HEK293 (cell line): Measurements from ENCODE around the gene TMED4.

Experiments used
- CTCF ChIA-PET: fragments of 350-600 bp; formaldehyde crosslinking; extraction: SDS; loops from one replicate; lab custom pipeline; 2021; ENCODE audit warnings: antibody characterized with exemption; lab: Yijun Ruan, JAX
- POLR2A ChIA-PET: fragments of 300-600 bp; formaldehyde crosslinking; extraction: SDS; loops from one replicate; lab custom pipeline; 2020; ENCODE audit warnings: antibody characterized with exemption, inconsistent platforms; lab: Yijun Ruan, JAX
- H3K27ac ChIP-seq: fragments of 200-500 bp; sonication (Bioruptor generic); 2 replicates; pipeline ENCODE4 v1.5.1; 2014; ENCODE audit warnings: low read depth, low read length, control low read depth, inconsistent platforms; ENCODE audit errors: extremely low read depth
- H3K36me3 ChIP-seq, 2 experiments: fragments of 200-500 bp in 1 of 2; sonication (Bioruptor generic) in 1 of 2; 1 replicate in 1 of 2; 2 replicates in 1 of 2; pipeline ENCODE4 v1.5.1; 2014 to 2017; ENCODE audit warnings: inconsistent platforms in 2 of 2, low read length in 2 of 2; ENCODE audit not compliant: control insufficient read depth in 2 of 2, insufficient read depth in 1 of 2
- H3K4me1 ChIP-seq: fragments of 200-500 bp; sonication (Bioruptor generic); 2 replicates; pipeline ENCODE4 v1.5.1; 2014; ENCODE audit warnings: mild to moderate bottlenecking, low read length, inconsistent platforms; ENCODE audit not compliant: control insufficient read depth, insufficient read depth
- H3K4me3 ChIP-seq: 2 replicates; pipeline ENCODE4 v1.5.1; 2011; ENCODE audit warnings: low read depth, mild to moderate bottlenecking, control low read depth, low read length, moderate library complexity
- H3K9me3 ChIP-seq: fragments of 200-500 bp; sonication (Bioruptor generic); 2 replicates; pipeline ENCODE4 v1.5.1; 2014; ENCODE audit warnings: low read depth, low read length, inconsistent platforms; ENCODE audit not compliant: control insufficient read depth, insufficient read depth
- HIC1 ChIP-seq: fragments of 450-650 bp; formaldehyde crosslinking; IDR thresholded peaks from 2 replicates; pipeline ENCODE4 v1.5.1; 2016; ENCODE audit warnings: missing biosample characterization, missing genetic modification characterization
- IKZF3 ChIP-seq: fragments of 450-650 bp; IDR thresholded peaks from 2 replicates; pipeline ENCODE4 v1.5.0; 2018; ENCODE audit warnings: missing biosample characterization, mild to moderate bottlenecking, missing genetic modification characterization, moderate library complexity
- REPIN1 ChIP-seq: fragments of 450-650 bp; formaldehyde crosslinking; IDR thresholded peaks from 2 replicates; pipeline ENCODE4 v1.5.1; 2017; ENCODE audit warnings: missing biosample characterization, missing genetic modification characterization, low read depth
- ZBTB49 ChIP-seq: fragments of 450-650 bp; formaldehyde crosslinking; IDR thresholded peaks from 2 replicates; pipeline ENCODE4 v1.5.1; 2016; ENCODE audit warnings: missing biosample characterization, missing genetic modification characterization, low read depth
- ZBTB6 ChIP-seq: fragments of 450-650 bp; formaldehyde crosslinking; IDR thresholded peaks from 2 replicates; pipeline ENCODE4 v1.5.1; 2017; ENCODE audit warnings: missing biosample characterization, missing genetic modification characterization
- ZFHX2 ChIP-seq: fragments of 450-650 bp; formaldehyde crosslinking; conservative IDR thresholded peaks from 2 replicates; pipeline ENCODE4 v1.5.1; 2016; ENCODE audit warnings: missing biosample characterization, missing genetic modification characterization
- ZFP3 ChIP-seq: fragments of 450-650 bp; formaldehyde crosslinking; IDR thresholded peaks from 2 replicates; pipeline ENCODE4 v1.5.1; 2016; ENCODE audit warnings: low read depth, missing biosample characterization, missing genetic modification characterization
- ZIC2 ChIP-seq: fragments of 450-650 bp; formaldehyde crosslinking; IDR thresholded peaks from 2 replicates; pipeline ENCODE4 v1.5.1; 2016; ENCODE audit warnings: missing biosample characterization, missing genetic modification characterization
- ZNF155 ChIP-seq: fragments of 450-650 bp; formaldehyde crosslinking; IDR thresholded peaks from 2 replicates; pipeline ENCODE4 v1.5.1; 2016; ENCODE audit warnings: missing biosample characterization, missing genetic modification characterization
- ZNF174 ChIP-seq: fragments of 450-650 bp; formaldehyde crosslinking; IDR thresholded peaks from 2 replicates; pipeline ENCODE4 v1.5.0; 2017; ENCODE audit warnings: missing biosample characterization, mild to moderate bottlenecking, missing genetic modification characterization
- ZNF24 ChIP-seq: fragments of 450-650 bp; formaldehyde crosslinking; IDR thresholded peaks from 2 replicates; pipeline ENCODE4 v1.5.1; 2016; ENCODE audit warnings: missing biosample characterization, missing genetic modification characterization
- ZNF248 ChIP-seq: fragments of 450-650 bp; formaldehyde crosslinking; IDR thresholded peaks from 2 replicates; pipeline ENCODE4 v1.5.1; 2017; ENCODE audit warnings: missing biosample characterization, missing genetic modification characterization
- ZNF274 ChIP-seq, 2 experiments: fragments of 200-500 bp in 1 of 2; fragments of 450-650 bp in 1 of 2; sonication (Bioruptor generic) in 1 of 2; formaldehyde crosslinking in 1 of 2; IDR thresholded peaks; 2 replicates each; pipeline versions ENCODE4 v1.5.1 to v1.6.1; 2014 to 2016; ENCODE audit warnings: borderline replicate concordance in 1 of 2, inconsistent platforms in 1 of 2, low read length in 1 of 2, missing biosample characterization in 1 of 2, missing genetic modification characterization in 1 of 2
- ZNF311 ChIP-seq: fragments of 450-650 bp; formaldehyde crosslinking; IDR thresholded peaks from 2 replicates; pipeline ENCODE4 v1.5.1; 2017; ENCODE audit warnings: missing biosample characterization, missing genetic modification characterization, borderline replicate concordance
- ZNF341 ChIP-seq: fragments of 450-650 bp; formaldehyde crosslinking; IDR thresholded peaks from 2 replicates; pipeline ENCODE4; 2016; ENCODE audit warnings: low read depth, missing biosample characterization, missing genetic modification characterization
- ZNF530 ChIP-seq: fragments of 450-650 bp; formaldehyde crosslinking; IDR thresholded peaks from 2 replicates; pipeline ENCODE4 v1.5.1; 2016; ENCODE audit warnings: low read depth, missing biosample characterization, missing genetic modification characterization
- ZNF560 ChIP-seq: fragments of 450-650 bp; formaldehyde crosslinking; IDR thresholded peaks from 2 replicates; pipeline ENCODE4 v1.5.1; 2017; ENCODE audit warnings: missing biosample characterization, missing genetic modification characterization, borderline replicate concordance
- ZNF670 ChIP-seq: fragments of 450-650 bp; formaldehyde crosslinking; IDR thresholded peaks from 2 replicates; pipeline ENCODE4 v1.5.1; 2016; ENCODE audit warnings: missing biosample characterization, missing genetic modification characterization, low read depth
- ZNF692 ChIP-seq: fragments of 450-650 bp; formaldehyde crosslinking; IDR thresholded peaks from 2 replicates; pipeline ENCODE4 v1.5.1; 2016; ENCODE audit warnings: missing biosample characterization, missing genetic modification characterization
- ZNF843 ChIP-seq: fragments of 450-650 bp; formaldehyde crosslinking; IDR thresholded peaks from 2 replicates; pipeline ENCODE4 v1.5.1; 2016; ENCODE audit warnings: missing biosample characterization, missing genetic modification characterization

Gene TMED4

GRCh38 chr7:44534087-44534486 is 47.9 kb downstream of the TMED4 start:
- CTCF ChIA-PET = interaction anchor here (0.6 to 2.6 kb wide), 28 partner anchors 9 to 293 kb away, joined by 3 to 27 read pairs (median 4); partner anchors contain the start of gene NUDCD3
- H3K36me3 ChIP-seq = no peaks in the 10 kb centered on the region
- no peak overlapping the region for H3K27ac ChIP-seq
- H3K4me3 ChIP-seq = no peak overlapping the region
- H3K9me3 ChIP-seq = no peaks in the 10 kb centered on the region
- TF ChIP-seq ZNF692 (tag by site-specific recombination) = 0 out of 2 replicates have a peak, but pooled peaks have one; percentile 13
- TF ChIP-seq REPIN1 = no peak
- TF ChIP-seq ZBTB6 (tag by site-specific recombination) = peak; percentile 51; the same call in 1 of the 2 replicates
- TF ChIP-seq, all 188 proteins: peak for 2
- no peaks in the 10 kb centered on the region for H3K4me1 ChIP-seq
- POLR2A ChIA-PET = interaction anchor here (1.0 kb wide), 2 partner anchors 31 to 40 kb away, joined by 4 to 5 read pairs; partner anchors contain the start of gene DDX56

GRCh38 chr7:44533301-44534055 is 48.6 kb downstream of the TMED4 start:
- Histone ChIP-seq H3K4me1 (no peaks in the 10 kb centered on the region), H3K9me3 (no peaks in the 10 kb centered on the region), H3K27ac (no peak overlapping the region)
- ChIA-PET POLR2A (no interaction called here), CTCF (interaction anchor here (0.7 to 2.6 kb wide), 15 partner anchors 9 to 90 kb away, joined by 3 to 27 read pairs (median 6); partner anchors contain the start of gene NUDCD3)
- peak; percentile 76 for TF ChIP-seq ZIC2 (tag by site-specific recombination)
- TF ChIP-seq ZFHX2 (tag by site-specific recombination) = no peak
- peak; percentile 54; the same call in 1 of the 2 replicates for TF ChIP-seq ZNF341
- TF ChIP-seq, all 188 proteins: peak for 2
- Histone ChIP-seq H3K4me3 (no peak overlapping the region), H3K36me3 (no peaks in the 10 kb centered on the region)

GRCh38 chr7:44531421-44532380 is 50.3 kb downstream of the TMED4 start:
- Histone ChIP-seq H3K36me3 (no peaks in the 10 kb centered on the region), H3K27ac (no peak overlapping the region), H3K4me3 (no peak overlapping the region), H3K4me1 (no peaks in the 10 kb centered on the region), H3K9me3 (no peaks in the 10 kb centered on the region)
- ChIA-PET POLR2A (no interaction called here), CTCF (interaction anchor here (0.7 kb wide), 1 partner anchor 212 kb away, joined by 4 read pairs; no protein-coding TSS in a partner anchor)
- TF ChIP-seq ZNF311 (tag by site-specific recombination) = no peak
- no peak for TF ChIP-seq ZNF530 (tag by site-specific recombination)
- no peak for TF ChIP-seq ZNF248 (tag by site-specific recombination)
- no peak for TF ChIP-seq ZBTB49 (tag by site-specific recombination)
- TF ChIP-seq ZNF155 (tag by site-specific recombination) = no peak
- TF ChIP-seq ZNF670 (tag by site-specific recombination) = no peak
- no peak for TF ChIP-seq HIC1 (tag by site-specific recombination)
- TF ChIP-seq ZNF843 (tag by site-specific recombination) = no peak
- no peak for TF ChIP-seq ZNF274 (IDR thresholded peaks at IDR 0.05; ENCODE audit: low read length)
- TF ChIP-seq ZNF274 (tag by site-specific recombination; IDR thresholded peaks at IDR 0.05; ENCODE audit: borderline replicate concordance) = no peak
- TF ChIP-seq ZNF24 (tag by site-specific recombination) = no peak
- TF ChIP-seq ZNF560 (tag by site-specific recombination) = no peak
- TF ChIP-seq ZNF174 (tag by site-specific recombination) = no peak
- no peak for TF ChIP-seq ZFP3 (tag by site-specific recombination)
- no peak for TF ChIP-seq IKZF3 (tag by site-specific recombination)
